Stomach smooth muscle (tissue), 2 donors: ENCODE measurements around the gene SIGMAR1.

Experiments used
- H3K27ac ChIP-seq: one replicate; pipeline ENCODE4 v1.7.0; 2013; ENCODE audit warnings: mild to moderate bottlenecking, low read length, inconsistent platforms
- H3K27me3 ChIP-seq, 2 donors: one replicate each; pipeline ENCODE4 v1.7.0; 2013; ENCODE audit warnings: low read length in 2 of 2; ENCODE audit not compliant: insufficient read depth in 2 of 2, control insufficient read depth in 1 of 2
- H3K36me3 ChIP-seq, 2 donors: one replicate each; pipeline ENCODE4 v1.7.0; 2013; ENCODE audit warnings: low read length in 2 of 2; ENCODE audit not compliant: control insufficient read depth in 2 of 2, insufficient read depth in 2 of 2
- H3K4me1 ChIP-seq: one replicate; pipeline ENCODE4 v1.7.0; 2013; ENCODE audit warnings: low read length; ENCODE audit not compliant: control insufficient read depth, insufficient read depth
- H3K4me3 ChIP-seq, 2 donors: one replicate each; pipeline ENCODE4 v1.7.0; 2013; ENCODE audit warnings: low read length in 2 of 2
- H3K9ac ChIP-seq, 2 donors: one replicate each; pipeline ENCODE4 v1.7.0; 2013; ENCODE audit warnings: low read length in 2 of 2, mild to moderate bottlenecking in 1 of 2
- H3K9me3 ChIP-seq, 2 donors: one replicate each; pipeline ENCODE4 v1.7.0; 2013; ENCODE audit warnings: low read length in 2 of 2; ENCODE audit not compliant: control insufficient read depth in 2 of 2
- donor health status: healthy.
- donor health status: Pancreatic carcinoma.

The SIGMAR1 gene

GRCh38 chr9:34615132-34615531 lies 22.5 kb downstream of the SIGMAR1 start:
- H3K4me1 ChIP-seq: peaks cover 34% of the 10 kb centered on the region
- H3K9me3 ChIP-seq: no peaks in the 10 kb centered on the region
- no peak overlapping the region for H3K4me3 ChIP-seq
- H3K27me3 ChIP-seq: no peaks in the 10 kb centered on the region
- no peak overlapping the region for H3K27ac ChIP-seq
- H3K36me3 ChIP-seq: peaks cover 23 to 41% of the 10 kb centered on the region in 2 donors
- H3K9ac ChIP-seq: no peak overlapping the region

GRCh38 chr9:34612788-34613390 lies 24.7 kb downstream of the SIGMAR1 start:
- H3K9ac ChIP-seq: peak overlapping the region; percentile 58 to 95
- no peaks in the 10 kb centered on the region for H3K27me3 ChIP-seq
- H3K4me3 ChIP-seq: peak overlapping the region; percentile 80 to 90
- H3K36me3 ChIP-seq: peaks cover 20 to 38% of the 10 kb centered on the region in 2 donors
- H3K9me3 ChIP-seq: no peaks in the 10 kb centered on the region
- H3K27ac ChIP-seq: peak overlapping the region; percentile 73
- H3K4me1 ChIP-seq: peaks cover 26% of the 10 kb centered on the region

GRCh38 chr9:34611811-34612787 lies 25.5 kb downstream of the SIGMAR1 start, which contains the start of gene RPP25L:
TSS of gene RPP25L (minus strand) at chr9:34612097. CDS start at chr9:34611296, 801 bp downstream.
- Histone ChIP-seq H3K4me1 (peaks cover 26% of the 10 kb centered on the region), H3K9me3 (no peaks in the 10 kb centered on the region), H3K36me3 (peaks cover 12 to 30% of the 10 kb centered on the region in 2 donors), H3K9ac (peak within 1 kb of the TSS; percentile 93 to 95), H3K4me3 (peak within 1 kb of the TSS; percentile 86 to 90), H3K27ac (peak within 1 kb of the TSS; percentile 73), H3K27me3 (no peaks in the 10 kb centered on the region)

GRCh38 chr9:34611251-34611810 lies 26.3 kb downstream of the SIGMAR1 start:
- Histone ChIP-seq H3K27ac (peak overlapping the region; percentile 73), H3K27me3 (no peaks in the 10 kb centered on the region), H3K36me3 (peaks cover 5 to 23% of the 10 kb centered on the region in 2 donors)

GRCh38 chr9:34610434-34611206 lies 27.0 kb downstream of the SIGMAR1 start:
- Histone ChIP-seq H3K27ac (no peak overlapping the region), H3K9ac (peak overlapping the region in 1 of 2 donors; percentile 95), H3K27me3 (peaks cover 0 to 2% of the 10 kb centered on the region in 2 donors), H3K36me3 (peaks cover 4 to 17% of the 10 kb centered on the region in 2 donors), H3K4me1 (peaks cover 26% of the 10 kb centered on the region), H3K4me3 (peak overlapping the region; percentile 86 to 90), H3K9me3 (no peaks in the 10 kb centered on the region)

More at GRCh38 chr9:34611251-34611810, 26.3 kb downstream of the SIGMAR1 start:
- Histone ChIP-seq H3K9me3 (no peaks in the 10 kb centered on the region), H3K4me1 (peaks cover 26% of the 10 kb centered on the region), H3K4me3 (peak overlapping the region; percentile 86 to 90), H3K9ac (peak overlapping the region; percentile 93 to 95)

DNA sequence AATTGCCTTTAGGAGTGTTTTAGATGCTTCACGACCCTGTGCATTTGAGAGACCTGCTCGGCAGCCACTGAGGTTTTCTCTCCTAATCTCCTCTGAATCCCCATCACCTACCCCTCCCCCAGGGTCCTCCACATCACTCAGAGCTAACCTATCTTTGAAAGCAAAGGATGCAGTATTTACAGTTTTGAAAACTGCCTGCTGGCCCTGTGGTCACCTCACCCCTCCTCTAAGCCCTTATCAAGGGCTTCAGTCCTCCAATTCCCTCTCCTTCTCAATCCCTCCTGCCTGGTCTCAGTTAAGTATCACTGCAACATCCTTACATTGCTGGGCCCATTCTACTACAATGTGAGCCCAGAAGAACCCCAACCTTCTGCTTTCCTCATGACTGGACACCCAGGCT lies 30.3 kb downstream of the SIGMAR1 start:
- H3K9ac ChIP-seq: no peak overlapping the region
- no peak overlapping the region for H3K4me3 ChIP-seq
- no peaks in the 10 kb centered on the region for H3K9me3 ChIP-seq
- peaks cover 17% of the 10 kb centered on the region for H3K4me1 ChIP-seq
- H3K27me3 ChIP-seq: peaks cover 0 to 2% of the 10 kb centered on the region in 2 donors
- peaks cover 0 to 2% of the 10 kb centered on the region in 2 donors for H3K36me3 ChIP-seq
- H3K27ac ChIP-seq: no peak overlapping the region

- Histone ChIP-seq H3K9me3 (no peaks in the 10 kb centered on the region), H3K27ac (no peak overlapping the region), H3K9ac (no peak overlapping the region), H3K36me3 (peaks cover 0 to 2% of the 10 kb centered on the region in 2 donors), H3K27me3 (peaks cover 0 to 2% of the 10 kb centered on the region in 2 donors), H3K4me1 (peaks cover 13% of the 10 kb centered on the region), H3K4me3 (no peak overlapping the region)
Observed at GRCh38 chr9:34606905-34607304, 30.7 kb downstream of the SIGMAR1 start.

DNA sequence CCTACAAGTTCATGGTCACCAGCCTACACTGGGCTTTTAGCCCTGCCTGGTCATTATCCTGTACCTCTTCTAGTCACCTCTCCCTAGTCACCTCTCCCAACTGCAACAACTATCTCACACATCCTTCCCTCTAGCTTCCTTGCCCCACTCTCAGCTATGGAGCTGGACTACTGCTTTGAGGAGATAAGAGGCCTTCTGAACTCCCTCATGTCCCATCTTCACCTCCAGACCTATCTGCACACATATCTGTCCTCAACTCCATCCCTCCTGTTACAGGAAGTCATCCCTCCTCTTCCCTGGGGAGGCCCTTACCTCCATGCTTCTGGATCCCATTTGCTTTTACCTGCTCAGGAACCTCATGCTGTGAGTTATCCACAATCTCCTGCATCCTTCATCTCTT lies 31.4 kb downstream of the SIGMAR1 start:
- Histone ChIP-seq H3K4me3 (no peak overlapping the region), H3K4me1 (peaks cover 9% of the 10 kb centered on the region), H3K27me3 (peaks cover 0 to 2% of the 10 kb centered on the region in 2 donors), H3K9me3 (no peaks in the 10 kb centered on the region), H3K27ac (no peak overlapping the region), H3K9ac (no peak overlapping the region), H3K36me3 (peaks cover 0 to 2% of the 10 kb centered on the region in 2 donors)

GRCh38 chr9:34603610-34604231 lies 33.9 kb downstream of the SIGMAR1 start:
- H3K36me3 ChIP-seq: no peaks in the 10 kb centered on the region
- no peaks in the 10 kb centered on the region for H3K9me3 ChIP-seq
- H3K9ac ChIP-seq: no peak overlapping the region
- no peak overlapping the region for H3K27ac ChIP-seq
- H3K27me3 ChIP-seq: peaks cover 0 to 6% of the 10 kb centered on the region in 2 donors
- H3K4me1 ChIP-seq: no peaks in the 10 kb centered on the region
- H3K4me3 ChIP-seq: no peak overlapping the region
